T-helper 1 cell (primary cell): ENCODE measurements around the gene AP1M1.

Experiments used
- DNase-seq, 5 donors: peaks; one replicate each; pipeline ENCODE4 v3.0.0-alpha.2; 2012 to 2020

Gene AP1M1

GRCh38 chr19:16233836-16234551, 36.3 kb downstream of the AP1M1 start:
- no peak for DNase-seq

DNA sequence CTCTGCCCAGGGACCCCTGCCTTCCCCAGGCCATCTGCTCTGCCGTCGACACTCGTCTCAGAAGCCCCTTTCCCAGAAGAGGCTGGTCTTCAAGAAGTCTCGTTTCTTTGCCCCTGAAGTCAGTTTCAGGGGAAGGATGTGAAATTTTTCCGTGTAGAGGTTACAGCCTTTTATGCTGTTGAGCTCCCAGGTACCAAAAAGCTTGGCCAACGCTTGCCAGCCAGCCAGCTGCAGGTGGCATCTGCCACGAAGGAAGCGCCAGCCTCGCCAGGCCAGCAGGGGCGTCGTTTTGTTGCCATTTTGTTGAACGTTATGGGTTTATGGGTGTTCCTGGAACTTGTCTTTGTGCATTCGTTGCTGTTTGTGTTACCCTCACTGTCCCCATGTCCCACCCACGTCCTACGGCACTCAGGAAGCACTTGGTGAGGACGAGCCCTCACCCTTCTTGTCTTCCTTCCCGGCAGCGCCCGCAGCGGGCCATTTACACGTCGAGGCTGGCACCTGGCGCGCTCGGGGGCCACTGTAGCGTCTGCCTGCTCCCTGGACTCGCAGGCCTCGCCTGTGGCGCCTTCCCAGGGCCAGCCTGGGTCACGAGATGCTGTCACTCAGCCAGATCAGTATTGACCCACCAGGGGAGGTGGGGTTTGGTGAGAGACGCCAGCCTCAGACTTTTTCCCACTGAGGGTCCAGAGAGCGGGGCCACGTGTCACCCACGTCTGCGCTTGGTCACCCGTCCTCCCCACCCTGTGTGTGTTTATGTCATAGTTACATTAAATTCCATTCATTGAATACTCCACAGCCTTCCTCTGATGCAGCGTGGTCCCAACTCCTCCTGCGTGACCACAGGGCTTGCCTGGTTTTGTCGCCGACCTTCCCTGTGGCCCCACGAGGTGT, 37.1 kb downstream of the AP1M1 start:
- DNase-seq: no peak

- DNase-seq: no peak
These were observed 38.3 kb downstream of the AP1M1 start for GRCh38 chr19:16235811-16236652.

- peak in 1 of 5 donors; percentile 47 for DNase-seq
These were observed 46.4 kb downstream of the AP1M1 start for GRCh38 chr19:16244091-16244490.

DNA sequence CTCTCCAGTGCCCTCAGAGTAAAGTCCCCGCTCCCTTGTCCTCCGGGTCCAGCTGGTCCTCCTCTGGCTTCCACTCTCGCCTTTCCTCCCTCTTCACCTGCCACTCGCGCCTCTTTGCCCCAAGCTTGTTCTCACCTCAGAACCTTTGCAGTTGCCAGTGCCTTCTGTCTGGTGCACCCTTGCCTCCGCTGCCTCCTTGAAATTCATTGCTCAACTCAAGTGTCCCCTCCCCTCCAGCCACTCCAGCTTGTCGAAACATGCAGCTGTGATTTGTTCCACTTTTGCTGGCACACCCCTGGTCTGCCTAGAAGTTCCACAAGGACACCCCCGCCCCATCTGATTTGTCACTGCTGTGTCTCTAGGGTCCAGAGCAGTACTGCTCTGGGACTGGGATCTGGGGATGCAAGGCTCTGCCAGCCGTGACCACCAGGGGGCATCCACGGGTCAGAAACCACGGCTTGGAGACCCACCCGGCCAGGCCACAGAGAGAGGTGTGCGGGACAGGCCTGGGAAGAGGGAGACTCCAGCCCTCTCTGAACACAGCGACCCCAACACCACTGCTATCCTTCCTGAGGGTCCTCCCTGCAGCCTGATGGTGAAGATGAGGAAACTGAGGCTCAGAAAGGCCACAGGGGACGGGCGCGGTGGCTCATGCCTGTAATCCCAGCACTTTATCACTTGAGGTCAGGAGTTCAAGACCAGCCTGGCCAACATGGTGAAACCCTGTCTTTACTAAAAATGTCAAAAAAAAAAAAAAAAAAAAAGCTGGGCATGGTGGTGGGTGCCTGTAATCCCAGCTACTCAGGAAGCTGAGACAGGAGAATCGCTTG, 49.9 kb downstream of the AP1M1 start:
- DNase-seq: peak; percentile 56 to 81 (median 73)

- DNase-seq: no peak
These were observed 50.8 kb downstream of the AP1M1 start for GRCh38 chr19:16248380-16249023.

GRCh38 chr19:16249826-16250404, 52.2 kb downstream of the AP1M1 start:
- no peak for DNase-seq

DNA sequence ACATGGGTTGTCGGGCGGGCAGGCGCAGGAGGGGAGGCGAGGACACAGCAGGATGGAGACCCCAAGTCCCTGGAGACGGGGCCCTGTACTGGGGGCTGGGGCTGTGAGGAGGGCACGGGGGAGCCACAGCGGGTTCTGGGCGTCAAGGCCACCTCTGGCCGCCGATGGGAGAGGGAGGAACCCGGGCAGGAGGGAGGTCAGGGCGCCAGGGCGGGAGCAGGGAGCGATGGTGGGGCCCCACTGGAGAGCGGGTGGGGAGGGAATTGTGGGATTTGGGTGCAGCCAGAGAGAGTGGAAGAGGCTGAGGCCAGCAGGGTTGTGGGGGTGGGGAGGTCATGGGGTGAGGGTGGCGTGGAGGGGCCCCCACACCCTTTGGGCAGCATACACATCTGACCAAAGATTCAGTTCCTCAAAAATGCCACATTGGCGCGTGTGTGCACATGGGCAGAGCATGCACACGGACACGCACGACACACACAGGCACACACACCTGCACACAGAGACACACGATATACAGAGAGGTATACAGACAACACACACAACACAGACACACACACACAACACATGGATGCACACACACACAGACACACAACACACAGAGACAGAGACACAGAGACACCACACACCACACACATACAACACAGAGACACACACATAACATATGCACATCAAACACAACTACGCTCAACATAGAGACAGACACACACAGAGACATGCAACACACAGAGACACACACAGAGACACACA, 54.9 kb downstream of the AP1M1 start:
- no peak for DNase-seq

- no peak for DNase-seq
These were observed 57.2 kb downstream of the AP1M1 start for GRCh38 chr19:16254851-16255408.

- DNase-seq: no peak
These were observed 59.8 kb downstream of the AP1M1 start for GRCh38 chr19:16257509-16258002.

- no peak for DNase-seq
These were observed 60.8 kb downstream of the AP1M1 start for GRCh38 chr19:16258440-16258903.

- peak in 1 of 5 donors; percentile 60 for DNase-seq
These were observed 61.9 kb downstream of the AP1M1 start for GRCh38 chr19:16259385-16260159.

DNA sequence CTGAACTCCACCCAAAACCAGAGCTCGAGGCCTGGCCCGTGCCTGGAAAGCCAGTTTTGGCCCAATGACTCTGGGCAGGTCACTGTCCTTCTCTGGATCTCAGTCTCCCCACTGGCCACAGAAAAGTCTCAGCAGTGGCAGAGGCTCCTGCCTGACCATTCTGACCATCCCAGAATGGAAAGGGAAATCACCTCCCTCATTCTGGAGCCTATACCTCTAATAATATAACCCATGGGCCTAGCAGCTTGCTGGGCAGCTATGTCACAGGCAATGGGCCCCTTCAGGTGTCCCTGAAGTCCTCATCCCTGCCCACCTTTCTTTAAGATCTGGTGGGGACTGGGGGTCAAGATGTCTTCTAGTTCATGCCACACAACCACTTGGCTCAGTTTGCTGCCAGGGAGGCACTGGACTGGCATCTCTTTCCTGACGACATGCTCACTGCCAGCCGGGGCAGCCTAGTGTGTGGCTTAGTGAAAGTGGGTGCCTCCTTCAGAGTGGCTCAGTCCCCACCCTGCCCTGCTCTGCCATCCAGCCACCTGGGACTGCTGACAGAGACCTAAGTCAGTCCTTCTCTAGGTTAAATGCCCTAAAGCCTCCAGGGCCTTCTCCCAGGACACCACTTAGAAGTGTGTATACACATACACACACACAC, 62.6 kb downstream of the AP1M1 start:
- DNase-seq: no peak

DNA sequence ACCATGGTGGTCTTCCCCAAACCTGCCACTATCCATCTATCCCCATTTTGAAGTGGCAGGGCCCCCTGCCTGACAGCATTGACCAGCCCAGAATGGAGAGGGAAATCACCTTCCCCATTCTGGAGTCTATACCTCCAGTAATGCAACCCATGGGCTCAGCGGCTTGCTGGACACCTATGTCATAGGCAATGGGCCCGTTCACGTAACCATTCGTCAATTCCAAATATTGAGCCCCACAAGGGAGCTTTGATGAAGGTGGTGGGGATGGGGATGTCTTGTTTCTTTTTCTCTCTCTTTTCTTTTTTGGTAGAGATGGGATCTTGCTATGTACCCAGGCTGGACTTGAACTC, 63.1 kb downstream of the AP1M1 start:
- no peak for DNase-seq

DNA sequence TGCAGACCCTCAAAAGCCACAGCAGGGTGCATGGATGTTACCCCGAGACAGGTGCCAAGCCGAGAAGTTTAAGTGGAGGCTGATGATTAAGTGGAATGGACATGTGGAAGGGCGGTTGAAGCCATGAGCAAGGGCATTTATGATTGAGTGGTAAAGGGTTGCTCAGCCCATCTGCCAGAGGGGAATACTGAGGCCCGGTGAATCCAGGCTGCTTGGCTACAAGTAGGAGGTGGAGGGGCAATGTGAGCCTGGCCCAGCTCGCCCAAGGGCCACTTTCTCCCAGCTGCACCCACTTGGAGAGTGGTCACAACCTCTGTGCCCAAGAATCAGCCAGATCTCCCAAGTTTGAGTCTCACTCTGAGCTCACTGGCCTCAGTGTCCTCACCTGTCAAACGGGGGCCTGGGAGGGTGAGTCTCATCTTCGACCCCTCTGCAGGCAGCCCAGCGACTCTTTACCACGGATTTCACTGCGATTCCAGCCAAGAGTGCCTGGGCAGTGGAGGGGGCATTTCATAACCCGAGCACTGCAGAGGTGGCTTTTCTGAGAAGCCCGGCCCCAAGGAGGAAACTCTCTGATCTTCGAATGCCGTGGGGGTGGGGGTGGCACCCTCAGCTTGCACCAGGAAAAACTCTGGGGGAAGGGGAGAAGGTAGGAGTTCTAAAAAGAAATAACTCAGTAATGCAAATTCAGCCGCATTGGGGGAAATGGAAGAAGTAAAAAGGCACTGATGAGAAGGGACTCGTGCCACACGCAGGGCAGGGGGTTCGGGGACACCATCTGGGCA, 64.1 kb downstream of the AP1M1 start:
- peak in 1 of 5 donors; percentile 36 for DNase-seq

DNA sequence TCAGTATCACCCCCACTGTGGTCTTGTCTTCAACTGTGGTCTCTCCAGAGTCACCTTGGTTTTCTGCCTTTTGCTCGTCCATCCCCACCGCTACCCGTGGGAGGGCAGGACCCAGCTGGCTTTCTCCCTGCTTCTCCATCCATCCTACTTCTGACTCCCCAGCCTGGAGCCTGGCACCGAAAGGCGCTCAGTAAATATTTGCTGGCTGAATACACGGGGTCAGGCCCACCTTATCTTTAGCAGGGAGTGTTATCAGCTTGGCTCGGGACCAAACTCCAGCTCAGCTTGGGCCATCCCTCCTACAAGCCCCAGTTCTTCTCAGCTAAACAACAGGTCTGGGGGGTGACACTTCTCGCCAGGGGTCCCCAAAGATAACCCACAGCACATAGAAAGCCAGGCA, 64.9 kb downstream of the AP1M1 start:
- DNase-seq: no peak

DNA sequence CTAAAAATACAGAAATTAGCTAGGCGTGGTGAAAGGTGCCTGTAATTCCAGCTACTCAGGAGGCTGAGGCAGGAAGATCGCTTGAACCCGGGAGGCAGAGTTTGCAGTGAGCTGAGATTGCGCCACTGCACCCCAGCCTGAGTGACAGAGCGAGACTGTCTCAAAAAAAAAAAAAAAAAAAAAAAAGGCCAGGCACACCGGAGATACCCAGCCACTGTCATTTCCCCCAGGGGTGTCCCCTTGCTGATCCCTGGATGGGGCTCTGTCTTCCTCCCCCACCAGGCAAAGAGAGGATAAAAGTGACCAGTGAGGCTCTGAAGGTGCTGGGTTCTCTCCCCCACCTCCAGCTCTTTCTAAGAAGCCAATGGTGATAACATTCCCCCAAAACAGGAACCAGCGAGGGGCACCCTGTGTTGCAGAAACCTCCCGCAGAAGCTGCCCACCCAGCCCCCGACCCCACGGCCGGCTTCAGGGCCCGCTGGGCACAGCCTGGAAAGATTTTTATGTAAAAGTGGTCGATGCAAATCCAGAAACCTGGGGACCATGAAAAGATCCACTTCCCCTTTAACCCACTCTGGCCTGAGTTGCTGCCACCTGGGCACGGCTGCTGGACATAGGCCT, 65.5 kb downstream of the AP1M1 start:
- DNase-seq: no peak
